ENCODE data around the gene MBTPS2.
A peak's percentile ranks its signal among the peaks of the same experiment; 100 is the strongest.

The MBTPS2 gene

DNA sequence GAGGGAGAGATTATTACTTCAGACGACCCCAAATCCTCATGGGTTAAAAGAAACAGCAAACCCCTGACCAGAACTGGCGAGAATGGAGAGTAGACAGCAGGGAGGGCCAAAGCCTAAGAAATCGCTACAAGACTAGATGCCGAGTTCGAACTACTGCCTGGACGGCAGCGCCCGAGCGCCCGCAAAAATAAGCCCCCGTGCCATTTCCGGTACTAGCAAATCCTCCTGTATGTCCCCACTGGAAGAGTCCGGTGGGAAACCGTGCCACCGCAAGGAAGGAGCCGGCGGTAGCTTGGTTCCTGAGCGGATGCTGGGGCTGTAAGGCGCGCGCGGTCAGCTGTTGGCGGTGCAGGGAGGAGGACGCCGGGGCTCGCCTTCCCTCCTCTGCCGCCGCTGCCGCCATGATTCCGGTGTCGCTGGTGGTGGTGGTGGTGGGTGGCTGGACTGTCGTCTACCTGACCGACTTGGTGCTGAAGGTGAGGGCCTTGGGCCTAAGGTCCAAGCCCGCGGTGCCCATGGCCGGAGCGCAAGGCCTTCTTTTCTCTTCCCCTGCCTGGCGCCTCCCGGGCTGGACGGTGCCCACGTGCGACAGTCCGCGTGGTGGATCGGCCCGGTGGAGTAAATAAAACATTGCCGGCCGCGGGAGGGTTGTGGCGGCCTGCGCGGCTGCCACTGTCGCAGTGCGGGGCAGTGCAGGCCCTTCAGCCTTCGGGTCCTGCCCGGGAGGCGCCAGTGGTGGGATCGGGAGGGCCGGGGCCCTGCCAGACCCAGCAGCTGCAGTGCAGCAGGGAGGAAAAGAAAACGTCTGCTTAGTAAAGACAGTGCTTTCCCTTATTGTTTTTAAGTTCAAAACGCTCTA, at the start of gene MBTPS2:
MBTPS2 (plus strand) TSS at position 284 of the 859 bp plus-strand sequence; CDS start at position 402, 118 bp downstream.
- H3K4me1 ChIP-seq (ENCODE audit: control insufficient read depth, insufficient read depth, low read length) = no peaks in the 10 kb centered on the region
- no peaks in the 10 kb centered on the region for H3K9me3 ChIP-seq (ENCODE audit: control insufficient read depth, low read length)
- H3K27me3 ChIP-seq (ENCODE audit: control insufficient read depth, insufficient read depth, low read length) = no peaks in the 10 kb centered on the region
- H3K4me3 ChIP-seq (ENCODE audit: low read length) = peak within 1 kb of the TSS; percentile 67
- H3K9ac ChIP-seq (ENCODE audit: low read length) = peak within 1 kb of the TSS; percentile 79
- no peaks in the 10 kb centered on the region for H3K36me3 ChIP-seq (ENCODE audit: control insufficient read depth, insufficient read depth, low read length)

- no peak overlapping the region for H3K4me3 ChIP-seq (ENCODE audit: low read length)
- no peaks in the 10 kb centered on the region for H3K27me3 ChIP-seq (ENCODE audit: control insufficient read depth, insufficient read depth, low read length)
- H3K4me1 ChIP-seq (ENCODE audit: control insufficient read depth, insufficient read depth, low read length) = peaks cover 9% of the 10 kb centered on the region
- H3K9me3 ChIP-seq (ENCODE audit: control insufficient read depth, low read length) = no peaks in the 10 kb centered on the region
- H3K36me3 ChIP-seq (ENCODE audit: control insufficient read depth, insufficient read depth, low read length) = no peaks in the 10 kb centered on the region
- no peak overlapping the region for H3K9ac ChIP-seq (ENCODE audit: low read length)
These were observed 40.7 kb upstream of the MBTPS2 start for GRCh38 chrX:21798677-21799219.

- H3K4me1 ChIP-seq (ENCODE audit: control insufficient read depth, insufficient read depth, low read length) = peaks cover 9% of the 10 kb centered on the region
- H3K9ac ChIP-seq (ENCODE audit: low read length) = no peak overlapping the region
- no peak overlapping the region for H3K4me3 ChIP-seq (ENCODE audit: low read length)
These were observed 39.6 kb upstream of the MBTPS2 start for GRCh38 chrX:21799767-21800166.

DNA sequence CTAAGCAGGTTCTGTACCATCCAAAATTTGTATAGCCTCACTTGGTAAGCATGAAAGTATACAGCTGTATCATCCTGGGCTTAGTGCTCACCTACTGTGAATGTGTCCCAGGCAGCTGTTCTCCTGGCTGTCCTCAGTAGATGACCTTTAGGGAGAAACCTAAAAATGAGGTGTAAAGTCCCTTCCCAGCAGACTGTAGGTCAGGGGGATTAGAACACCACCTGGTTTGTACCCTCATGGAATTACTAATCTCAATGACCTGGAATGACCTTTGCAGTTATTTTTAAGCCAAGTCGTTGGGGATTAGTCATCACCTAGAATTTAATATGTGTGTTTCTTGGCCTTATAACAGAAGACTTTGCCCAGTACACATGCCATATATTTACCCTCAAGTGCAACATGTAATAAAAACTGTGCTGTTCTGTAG, 39.1 kb upstream of the MBTPS2 start:
- Histone ChIP-seq H3K4me1 (ENCODE audit: control insufficient read depth, insufficient read depth, low read length) (peaks cover 9% of the 10 kb centered on the region), H3K4me3 (ENCODE audit: low read length) (no peak overlapping the region), H3K9ac (ENCODE audit: low read length) (no peak overlapping the region), H3K36me3 (ENCODE audit: control insufficient read depth, insufficient read depth, low read length) (no peaks in the 10 kb centered on the region), H3K9me3 (ENCODE audit: control insufficient read depth, low read length) (no peaks in the 10 kb centered on the region), H3K27me3 (ENCODE audit: control insufficient read depth, insufficient read depth, low read length) (no peaks in the 10 kb centered on the region)

More at GRCh38 chrX:21799767-21800166, 39.6 kb upstream of the MBTPS2 start:
- no peaks in the 10 kb centered on the region for H3K27me3 ChIP-seq (ENCODE audit: control insufficient read depth, insufficient read depth, low read length)
- no peaks in the 10 kb centered on the region for H3K36me3 ChIP-seq (ENCODE audit: control insufficient read depth, insufficient read depth, low read length)
- no peaks in the 10 kb centered on the region for H3K9me3 ChIP-seq (ENCODE audit: control insufficient read depth, low read length)

- peaks cover 9% of the 10 kb centered on the region for H3K4me1 ChIP-seq (ENCODE audit: control insufficient read depth, insufficient read depth, low read length)
- H3K4me3 ChIP-seq (ENCODE audit: low read length) = no peak overlapping the region
These were observed 37.3 kb upstream of the MBTPS2 start for GRCh38 chrX:21802054-21802670.

GRCh38 chrX:21802839-21803238, 36.6 kb upstream of the MBTPS2 start:
- H3K4me1 ChIP-seq (ENCODE audit: control insufficient read depth, insufficient read depth, low read length) = peaks cover 9% of the 10 kb centered on the region
- H3K4me3 ChIP-seq (ENCODE audit: low read length) = no peak overlapping the region
- no peaks in the 10 kb centered on the region for H3K27me3 ChIP-seq (ENCODE audit: control insufficient read depth, insufficient read depth, low read length)
- H3K9ac ChIP-seq (ENCODE audit: low read length) = no peak overlapping the region
- no peaks in the 10 kb centered on the region for H3K36me3 ChIP-seq (ENCODE audit: control insufficient read depth, insufficient read depth, low read length)
- no peaks in the 10 kb centered on the region for H3K9me3 ChIP-seq (ENCODE audit: control insufficient read depth, low read length)

More at GRCh38 chrX:21802054-21802670, 37.3 kb upstream of the MBTPS2 start:
- no peaks in the 10 kb centered on the region for H3K27me3 ChIP-seq (ENCODE audit: control insufficient read depth, insufficient read depth, low read length)
- H3K9me3 ChIP-seq (ENCODE audit: control insufficient read depth, low read length) = no peaks in the 10 kb centered on the region
- H3K36me3 ChIP-seq (ENCODE audit: control insufficient read depth, insufficient read depth, low read length) = no peaks in the 10 kb centered on the region
- no peak overlapping the region for H3K9ac ChIP-seq (ENCODE audit: low read length)

DNA sequence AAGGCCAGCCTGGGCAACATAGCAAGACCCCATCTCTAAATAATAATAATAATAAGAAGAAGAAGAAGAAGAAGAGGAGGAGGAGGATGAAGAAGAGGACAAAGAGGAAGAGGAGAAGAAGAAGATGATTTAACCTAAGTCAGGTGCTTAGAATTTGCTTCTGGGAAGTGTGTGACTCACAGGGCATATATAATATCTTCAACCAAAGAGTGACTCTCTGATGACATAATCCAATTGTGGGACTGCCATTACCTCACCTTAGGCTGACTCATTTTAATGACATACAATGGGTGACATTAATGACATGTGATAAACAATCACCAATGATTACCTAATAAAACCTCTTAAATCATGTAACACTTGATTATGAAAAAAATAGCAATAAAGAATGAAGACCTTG, 32.7 kb upstream of the MBTPS2 start:
- H3K4me3 ChIP-seq (ENCODE audit: low read length) = no peak overlapping the region
- H3K36me3 ChIP-seq (ENCODE audit: control insufficient read depth, insufficient read depth, low read length) = no peaks in the 10 kb centered on the region
- no peaks in the 10 kb centered on the region for H3K27me3 ChIP-seq (ENCODE audit: control insufficient read depth, insufficient read depth, low read length)
- no peaks in the 10 kb centered on the region for H3K4me1 ChIP-seq (ENCODE audit: control insufficient read depth, insufficient read depth, low read length)
- no peak overlapping the region for H3K9ac ChIP-seq (ENCODE audit: low read length)
- no peaks in the 10 kb centered on the region for H3K9me3 ChIP-seq (ENCODE audit: control insufficient read depth, low read length)

DNA sequence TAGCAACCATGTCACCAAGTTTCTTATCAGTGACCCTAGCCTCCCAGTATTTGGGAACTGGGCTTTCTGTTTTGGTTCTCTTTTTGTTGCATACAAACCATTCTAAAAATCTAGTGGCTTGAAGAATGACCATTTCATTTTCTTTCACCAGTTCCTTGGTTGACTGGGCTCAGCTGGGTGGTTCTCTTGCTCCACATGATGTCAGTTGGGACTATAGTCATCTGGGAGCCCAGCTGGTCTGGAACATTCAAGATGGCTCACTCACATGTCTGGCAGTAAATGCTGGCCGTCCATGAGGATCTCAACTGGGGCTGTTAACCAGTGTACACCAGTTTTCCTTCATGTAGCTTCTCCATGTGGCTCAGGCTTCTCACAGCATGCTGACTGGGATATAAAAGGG, 27.6 kb upstream of the MBTPS2 start:
- H3K9ac ChIP-seq (ENCODE audit: low read length) = no peak overlapping the region
- no peak overlapping the region for H3K4me3 ChIP-seq (ENCODE audit: low read length)
- H3K9me3 ChIP-seq (ENCODE audit: control insufficient read depth, low read length) = no peaks in the 10 kb centered on the region
- no peaks in the 10 kb centered on the region for H3K27me3 ChIP-seq (ENCODE audit: control insufficient read depth, insufficient read depth, low read length)
- H3K4me1 ChIP-seq (ENCODE audit: control insufficient read depth, insufficient read depth, low read length) = no peaks in the 10 kb centered on the region
- no peaks in the 10 kb centered on the region for H3K36me3 ChIP-seq (ENCODE audit: control insufficient read depth, insufficient read depth, low read length)

- Histone ChIP-seq H3K4me1 (ENCODE audit: control insufficient read depth, insufficient read depth, low read length) (no peaks in the 10 kb centered on the region), H3K36me3 (ENCODE audit: control insufficient read depth, insufficient read depth, low read length) (no peaks in the 10 kb centered on the region)
These were observed 26.8 kb upstream of the MBTPS2 start for GRCh38 chrX:21812628-21813027.

DNA sequence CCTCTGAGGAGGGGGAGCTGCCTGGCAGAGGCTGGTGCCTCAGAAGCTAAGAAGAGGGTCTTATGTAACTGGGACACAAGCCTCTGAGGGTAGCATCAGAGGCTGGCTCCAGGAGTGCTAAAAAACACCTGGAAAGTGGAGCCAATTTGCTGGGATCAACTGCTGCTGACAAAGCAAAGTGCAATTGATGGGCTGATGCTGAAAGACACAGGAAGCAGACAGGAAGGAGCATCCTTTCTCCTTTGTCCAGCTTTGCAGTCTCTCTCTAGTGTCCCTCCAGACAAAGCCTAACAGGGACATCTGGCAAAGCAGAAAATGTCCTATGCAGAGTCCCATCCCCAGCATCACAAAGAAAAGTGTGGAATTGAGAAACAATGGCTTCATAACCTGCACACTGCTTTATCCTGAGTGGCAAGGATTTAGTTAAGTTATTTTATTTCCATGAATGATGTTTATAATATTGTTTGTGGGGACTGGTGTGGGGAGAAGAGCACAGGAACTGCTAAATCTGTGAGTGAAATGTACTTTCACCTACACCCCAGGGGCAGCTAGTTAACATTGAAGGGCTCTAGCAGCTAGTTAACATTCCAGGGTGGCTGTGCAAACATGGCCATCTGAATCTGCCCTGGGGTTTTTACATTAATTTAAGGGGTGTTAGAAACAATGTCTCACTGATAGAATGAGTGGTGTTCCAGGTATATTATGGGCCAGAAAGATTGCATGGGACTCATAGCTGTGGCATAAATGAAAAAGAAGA, 25.6 kb upstream of the MBTPS2 start:
- H3K9me3 ChIP-seq (ENCODE audit: control insufficient read depth, low read length) = no peaks in the 10 kb centered on the region
- no peaks in the 10 kb centered on the region for H3K4me1 ChIP-seq (ENCODE audit: control insufficient read depth, insufficient read depth, low read length)
- H3K27me3 ChIP-seq (ENCODE audit: control insufficient read depth, insufficient read depth, low read length) = no peaks in the 10 kb centered on the region
- no peak overlapping the region for H3K9ac ChIP-seq (ENCODE audit: low read length)
- no peak overlapping the region for H3K4me3 ChIP-seq (ENCODE audit: low read length)
- no peaks in the 10 kb centered on the region for H3K36me3 ChIP-seq (ENCODE audit: control insufficient read depth, insufficient read depth, low read length)

More at GRCh38 chrX:21812628-21813027, 26.8 kb upstream of the MBTPS2 start:
- Histone ChIP-seq H3K9ac (ENCODE audit: low read length) (no peak overlapping the region), H3K4me3 (ENCODE audit: low read length) (no peak overlapping the region), H3K9me3 (ENCODE audit: control insufficient read depth, low read length) (no peaks in the 10 kb centered on the region), H3K27me3 (ENCODE audit: control insufficient read depth, insufficient read depth, low read length) (no peaks in the 10 kb centered on the region)

GRCh38 chrX:21816136-21816535, 23.3 kb upstream of the MBTPS2 start:
- Histone ChIP-seq H3K9ac (ENCODE audit: low read length) (no peak overlapping the region), H3K9me3 (ENCODE audit: control insufficient read depth, low read length) (no peaks in the 10 kb centered on the region), H3K4me1 (ENCODE audit: control insufficient read depth, insufficient read depth, low read length) (no peaks in the 10 kb centered on the region)

More at GRCh38 chrX:21816136-21816535, 23.3 kb upstream of the MBTPS2 start:
- H3K4me3 ChIP-seq (ENCODE audit: low read length) = no peak overlapping the region
- H3K27me3 ChIP-seq (ENCODE audit: control insufficient read depth, insufficient read depth, low read length) = no peaks in the 10 kb centered on the region
- no peaks in the 10 kb centered on the region for H3K36me3 ChIP-seq (ENCODE audit: control insufficient read depth, insufficient read depth, low read length)
